ENCODE data around the gene HS3ST4. TPM values are rescaled to one million over a fixed set of nuclear protein-coding genes. Genes with fewer than 3 reads are reported as not detected.

The HS3ST4 gene
- total RNA-seq, 1 experiment from 2014 or later = not detected

GRCh38 chr16:25894093-25894492, 202.3 kb downstream of the HS3ST4 start:
- no peak for DNase-seq (ENCODE audit: low spot score)

- DNase-seq (ENCODE audit: low spot score) = no peak
Observed at GRCh38 chr16:25895380-25895779, 203.6 kb downstream of the HS3ST4 start.

GRCh38 chr16:25896411-25896810, 204.7 kb downstream of the HS3ST4 start:
- DNase-seq (ENCODE audit: low spot score) = no peak

GRCh38 chr16:25897702-25898101, 205.9 kb downstream of the HS3ST4 start:
- no peak for DNase-seq (ENCODE audit: low spot score)

GRCh38 chr16:25905810-25906209, 214.1 kb downstream of the HS3ST4 start:
- no peak for DNase-seq (ENCODE audit: low spot score)

- DNase-seq (ENCODE audit: low spot score) = no peak
Observed at GRCh38 chr16:25910971-25911370, 219.2 kb downstream of the HS3ST4 start.

- no peak for DNase-seq (ENCODE audit: low spot score)
Observed at GRCh38 chr16:25912321-25912720, 220.6 kb downstream of the HS3ST4 start.

GRCh38 chr16:25914357-25914962, 222.7 kb downstream of the HS3ST4 start:
- DNase-seq (ENCODE audit: low spot score) = no peak

- DNase-seq (ENCODE audit: low spot score) = no peak
Observed at GRCh38 chr16:25916037-25916436, 224.3 kb downstream of the HS3ST4 start.

GRCh38 chr16:25922438-25922837, 230.7 kb downstream of the HS3ST4 start:
- DNase-seq (ENCODE audit: low spot score) = no peak

- no peak for DNase-seq (ENCODE audit: low spot score)
Observed at GRCh38 chr16:25925421-25925820, 233.7 kb downstream of the HS3ST4 start.

- DNase-seq (ENCODE audit: low spot score) = no peak
Observed at GRCh38 chr16:25931473-25932035, 239.8 kb downstream of the HS3ST4 start.

GRCh38 chr16:25941800-25942499, 250.2 kb downstream of the HS3ST4 start:
- no peak for DNase-seq (ENCODE audit: low spot score)

GRCh38 chr16:25950586-25951281, 259.0 kb downstream of the HS3ST4 start:
- DNase-seq (ENCODE audit: low spot score) = no peak

GRCh38 chr16:25951999-25952398, 260.2 kb downstream of the HS3ST4 start:
- DNase-seq (ENCODE audit: low spot score) = no peak

GRCh38 chr16:25952983-25953382, 261.2 kb downstream of the HS3ST4 start:
- no peak for DNase-seq (ENCODE audit: low spot score)

- DNase-seq (ENCODE audit: low spot score) = no peak
Observed at GRCh38 chr16:25957707-25958106, 265.9 kb downstream of the HS3ST4 start.

GRCh38 chr16:25959221-25959620, 267.5 kb downstream of the HS3ST4 start:
- DNase-seq (ENCODE audit: low spot score) = no peak

GRCh38 chr16:25966172-25967097, 274.7 kb downstream of the HS3ST4 start:
- no peak for DNase-seq (ENCODE audit: low spot score)

GRCh38 chr16:25977121-25977520, 285.4 kb downstream of the HS3ST4 start:
- DNase-seq (ENCODE audit: low spot score) = no peak

GRCh38 chr16:25978218-25978617, 286.5 kb downstream of the HS3ST4 start:
- no peak for DNase-seq (ENCODE audit: low spot score)

- no peak for DNase-seq (ENCODE audit: low spot score)
Observed at GRCh38 chr16:25988084-25988483, 296.3 kb downstream of the HS3ST4 start.

All from H4 (cell line).